Heart left ventricle (tissue), 13 donors: ENCODE data around the gene TRIP12.

Experiments used
- CTCF ChIP-seq, 12 donors: fragments of 200-600 bp; sonication (generic) in 4 of 12; IDR thresholded peaks; one replicate each; pipeline versions ENCODE4 v1.5.0 to v1.8.0; 2018 to 2022; ENCODE audit warnings: antibody characterized with exemption in 12 of 12, mild to moderate bottlenecking in 5 of 12
- POLR2A ChIP-seq, 2 donors: fragments of 450-650 bp; IDR thresholded peaks; one replicate each; pipeline ENCODE4 v1.6.1; 2017; ENCODE audit warnings: antibody characterized with exemption in 2 of 2, mild to moderate bottlenecking in 2 of 2, moderate library complexity in 2 of 2
- donor health status: ischemic (EF 13 %, LVEDD 7.1; RV severe dilation, severe dysfunction).
- donor health status: DM: no; HTN: yes; CAD: no.
- donor health status: DM: no; HTN: no; CAD: no.
- donor health status: ischemic (EF 25% LVEDD 6.9; RV normal size, moderate dysfunction).
- donor health status: ischemic (EF 25% LVEDD 5.7; RV mildly dilated, moderate dysfunction).
- donor health status: ischemic (EF 35%, LVEDD 5.7; RV mildly dilated, moderate dysfunction).
- donor health status: nonischemic (EF 11% LVEDD 7.7; RV severe dilation, severe dysfunction).
- donor health status: DM: yes; HTN: yes; CAD: no.
- donor health status: PGD.
- donor health status: ischemic (EF 29% LVEDD 5.4; RV normal size, mild dysfunction).
- donor health status: nonischemic (EF 23%, LVEDD 6.1; RV moderate dilation, normal function).

- TF ChIP-seq POLR2A (IDR thresholded peaks at IDR 0.05): no peak
- TF ChIP-seq CTCF (IDR thresholded peaks at IDR 0.05): no peak
Observed at GRCh38 chr2:229874647-229875046, 47.2 kb downstream of the TRIP12 start.
